ENCODE data around the gene SLC26A1. TPM values are rescaled to one million over a fixed set of nuclear protein-coding genes. Genes with fewer than 3 reads are reported as not detected.
A peak's percentile ranks its signal among the peaks of the same experiment; 100 is the strongest.

The SLC26A1 gene
- 0.13 and 0.22 TPM in 2 replicates for total RNA-seq (2014; rRNA removed; shearing (Covaris generic))
- polyA plus RNA-seq (2016; fragmentation: Nextera tagmentation; extraction: Ambion mirVana): 1.6 and 1.8 TPM in 2 replicates

- Histone ChIP-seq H3K27me3 (replicated peaks; ENCODE audit: insufficient read depth) (peaks cover 14% of the 10 kb centered on the region; the same call in 1 of the 2 replicates), H3F3A (ENCODE audit: insufficient read depth) (no peaks in the 10 kb centered on the region), H3K79me2 (ENCODE audit: insufficient read depth) (no peaks in the 10 kb centered on the region), H3K9ac (no peak within 1 kb of the TSS), H3K4me1 (ENCODE audit: insufficient read depth) (no peaks in the 10 kb centered on the region), H3K4me3 (no peak within 1 kb of the TSS), H4K20me1 (ENCODE audit: insufficient read depth) (no peaks in the 10 kb centered on the region), H3K27ac (no peak within 1 kb of the TSS), H3K9me2 (ENCODE audit: insufficient read depth) (no peaks in the 10 kb centered on the region), H3K4me2 (ENCODE audit: unreplicated experiment) (no peak within 1 kb of the TSS), H2AFZ (no peak within 1 kb of the TSS), H3K9me3 (ENCODE audit: low read depth) (no peaks in the 10 kb centered on the region), H3K36me3 (ENCODE audit: low read depth) (no peaks in the 10 kb centered on the region)
- DNase-seq: no peak
- no peak for TF ChIP-seq EZH2phosphoT487 (IDR thresholded peaks at IDR 0.05; ENCODE audit: insufficient read depth, low read depth)
- no peak for TF ChIP-seq EZH2 (IDR thresholded peaks at IDR 0.05; ENCODE audit: insufficient read depth, poor library complexity, severe bottlenecking)
- whole genome bisulfite sequencing, 2 experiments (ENCODE audit: low coverage in 1 of 2, low lambda C conversion rate in 2 of 2, missing lambda C conversion rate in 2 of 2): 93 to 94% methylated on average over 36 to 37 of the region's 37 CpGs
- in situ Hi-C loops (cut with MboI): no loop called here
These were observed at the start of gene SLC26A1 for GRCh38 chr4:993111-994029. Gene SLC26A1 (minus strand): TSS chr4:993404. CDS start chr4:991703, 1,701 bp downstream.

- Histone ChIP-seq H3K79me2 (ENCODE audit: insufficient read depth) (no peaks in the 10 kb centered on the region), H3K4me1 (ENCODE audit: insufficient read depth) (peaks cover 43% of the 10 kb centered on the region), H3K27me3 (replicated peaks; ENCODE audit: insufficient read depth) (no peaks in the 10 kb centered on the region), H3K36me3 (ENCODE audit: low read depth) (no peaks in the 10 kb centered on the region), H3K9ac (no peak overlapping the region), H3K9me2 (ENCODE audit: insufficient read depth) (no peaks in the 10 kb centered on the region), H4K20me1 (ENCODE audit: insufficient read depth) (no peaks in the 10 kb centered on the region), H3F3A (ENCODE audit: insufficient read depth) (peaks cover 6% of the 10 kb centered on the region; the same call in 1 of the 2 replicates), H2AFZ (no peak overlapping the region), H3K4me3 (no peak overlapping the region), H3K4me2 (ENCODE audit: unreplicated experiment) (no peak overlapping the region), H3K9me3 (ENCODE audit: low read depth) (no peaks in the 10 kb centered on the region), H3K27ac (peak overlapping the region; percentile 67)
- TF ChIP-seq EZH2phosphoT487 (IDR thresholded peaks at IDR 0.05; ENCODE audit: insufficient read depth, low read depth) (no peak), EZH2 (IDR thresholded peaks at IDR 0.05; ENCODE audit: insufficient read depth, poor library complexity, severe bottlenecking) (no peak)
- in situ Hi-C loops (cut with MboI): no loop called here
- WGBS, 2 experiments (ENCODE audit: low coverage in 1 of 2, low lambda C conversion rate in 2 of 2, missing lambda C conversion rate in 2 of 2): 60 to 84% methylated on average over 1 to 17 of the region's 17 CpGs
- no peak for DNase-seq
These were observed 49.3 kb upstream of the SLC26A1 start for GRCh38 chr4:1042352-1043055.

- no peaks in the 10 kb centered on the region for H3K9me3 ChIP-seq (ENCODE audit: low read depth)
- peak overlapping the region; percentile 53 for H3K9ac ChIP-seq
- H3K4me2 ChIP-seq (ENCODE audit: unreplicated experiment): peak overlapping the region; percentile 47
- H3K4me1 ChIP-seq (ENCODE audit: insufficient read depth): peaks cover 42% of the 10 kb centered on the region
- no peaks in the 10 kb centered on the region for H3K27me3 ChIP-seq (replicated peaks; ENCODE audit: insufficient read depth)
- H2AFZ ChIP-seq: peak overlapping the region; percentile 57
- H3K4me3 ChIP-seq: 0 out of 2 replicates have a peak overlapping the region, but pooled peaks have one; percentile 31
- peak overlapping the region; percentile 67 for H3K27ac ChIP-seq
- peaks cover 6% of the 10 kb centered on the region; the same call in 1 of the 2 replicates for H3F3A ChIP-seq (ENCODE audit: insufficient read depth)
- no peak for TF ChIP-seq EZH2phosphoT487 (IDR thresholded peaks at IDR 0.05; ENCODE audit: insufficient read depth, low read depth)
- TF ChIP-seq EZH2 (IDR thresholded peaks at IDR 0.05; ENCODE audit: insufficient read depth, poor library complexity, severe bottlenecking): no peak
- in situ Hi-C loops (cut with MboI): no loop called here
- no peak for DNase-seq
- H3K36me3 ChIP-seq (ENCODE audit: low read depth): no peaks in the 10 kb centered on the region
- WGBS, 2 experiments (ENCODE audit: low coverage in 1 of 2, low lambda C conversion rate in 2 of 2, missing lambda C conversion rate in 2 of 2): 19 to 23% methylated on average over 8 of the region's 8 CpGs
- H4K20me1 ChIP-seq (ENCODE audit: insufficient read depth): no peaks in the 10 kb centered on the region
- H3K79me2 ChIP-seq (ENCODE audit: insufficient read depth): no peaks in the 10 kb centered on the region
- no peaks in the 10 kb centered on the region for H3K9me2 ChIP-seq (ENCODE audit: insufficient read depth)
These were observed 48.7 kb upstream of the SLC26A1 start for GRCh38 chr4:1041936-1042330.
